Measurements from ENCODE around the gene FBN2. TPM values are rescaled to one million over a fixed set of nuclear protein-coding genes. Genes with fewer than 3 reads are reported as not detected.
A peak's percentile ranks its signal among the peaks of the same experiment; 100 is the strongest.

FBN2 gene
- total and polyA plus RNA-seq, 12 donors: 2.9 to 28.9 (median 13.5) TPM

DNA sequence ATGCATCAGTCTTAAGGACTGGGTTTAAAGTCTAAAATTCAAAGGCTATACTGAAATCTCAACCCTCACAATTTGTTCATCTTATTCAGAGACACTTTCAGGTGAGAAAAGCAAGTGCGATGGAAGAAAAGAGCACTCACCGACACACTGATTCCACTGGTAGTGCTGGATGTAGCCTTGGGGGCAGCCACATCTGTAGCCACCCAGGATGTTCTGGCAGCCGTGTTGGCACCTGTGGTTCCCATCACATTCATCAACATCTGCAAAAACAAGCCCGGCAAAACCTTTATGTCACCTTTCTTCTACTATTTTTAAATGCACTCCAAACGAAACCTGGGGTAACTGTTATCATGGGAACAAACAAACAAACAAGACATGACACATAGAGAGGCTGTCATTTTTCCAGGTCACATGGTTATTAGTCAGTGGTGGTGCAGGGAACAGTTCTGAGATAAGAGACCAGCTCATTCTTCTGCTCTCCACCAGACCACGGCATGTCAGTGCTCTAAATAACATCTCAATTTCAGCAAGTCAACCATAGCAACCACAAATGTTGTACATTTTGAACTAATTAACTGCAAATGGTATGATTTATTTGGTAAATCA is 266.1 kb downstream of the FBN2 start:
- peaks cover 0 to 6% (median 0%) of the 10 kb centered on the region in 9 donors for H3K36me3 ChIP-seq
- H3K27ac ChIP-seq: peak overlapping the region in 7 of 10 donors; percentile 25 to 75 (median 54)
- H3K4me3 ChIP-seq: peak overlapping the region in 8 of 10 donors; percentile 5 to 46 (median 29)
- DNase-seq (peak in 1 of 2 donors; percentile 58), ATAC-seq (peak; percentile 87 to 100 (median 97))
- intact Hi-C loops (cut with DNase I): loop anchor here in 1 of 10 donors (5.0 kb wide), 1 partner anchor 220 kb away; no protein-coding TSS in a partner anchor
- peaks cover 0 to 3% (median 0%) of the 10 kb centered on the region in 9 donors for H3K4me1 ChIP-seq
- H3K9me3 ChIP-seq: peaks cover 0 to 6% (median 0%) of the 10 kb centered on the region in 11 donors
- TF ChIP-seq, protein P1, sequence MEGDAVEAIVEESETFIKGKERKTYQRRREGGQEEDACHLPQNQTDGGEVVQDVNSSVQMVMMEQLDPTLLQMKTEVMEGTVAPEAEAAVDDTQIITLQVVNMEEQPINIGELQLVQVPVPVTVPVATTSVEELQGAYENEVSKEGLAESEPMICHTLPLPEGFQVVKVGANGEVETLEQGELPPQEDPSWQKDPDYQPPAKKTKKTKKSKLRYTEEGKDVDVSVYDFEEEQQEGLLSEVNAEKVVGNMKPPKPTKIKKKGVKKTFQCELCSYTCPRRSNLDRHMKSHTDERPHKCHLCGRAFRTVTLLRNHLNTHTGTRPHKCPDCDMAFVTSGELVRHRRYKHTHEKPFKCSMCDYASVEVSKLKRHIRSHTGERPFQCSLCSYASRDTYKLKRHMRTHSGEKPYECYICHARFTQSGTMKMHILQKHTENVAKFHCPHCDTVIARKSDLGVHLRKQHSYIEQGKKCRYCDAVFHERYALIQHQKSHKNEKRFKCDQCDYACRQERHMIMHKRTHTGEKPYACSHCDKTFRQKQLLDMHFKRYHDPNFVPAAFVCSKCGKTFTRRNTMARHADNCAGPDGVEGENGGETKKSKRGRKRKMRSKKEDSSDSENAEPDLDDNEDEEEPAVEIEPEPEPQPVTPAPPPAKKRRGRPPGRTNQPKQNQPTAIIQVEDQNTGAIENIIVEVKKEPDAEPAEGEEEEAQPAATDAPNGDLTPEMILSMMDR (IDR thresholded peaks at IDR 0.05): no peak
- 39 to 45% methylated on average over 6 of the region's 6 CpGs for WGBS, 2 donors
- H3K27me3 ChIP-seq: no peaks in the 10 kb centered on the region

DNA sequence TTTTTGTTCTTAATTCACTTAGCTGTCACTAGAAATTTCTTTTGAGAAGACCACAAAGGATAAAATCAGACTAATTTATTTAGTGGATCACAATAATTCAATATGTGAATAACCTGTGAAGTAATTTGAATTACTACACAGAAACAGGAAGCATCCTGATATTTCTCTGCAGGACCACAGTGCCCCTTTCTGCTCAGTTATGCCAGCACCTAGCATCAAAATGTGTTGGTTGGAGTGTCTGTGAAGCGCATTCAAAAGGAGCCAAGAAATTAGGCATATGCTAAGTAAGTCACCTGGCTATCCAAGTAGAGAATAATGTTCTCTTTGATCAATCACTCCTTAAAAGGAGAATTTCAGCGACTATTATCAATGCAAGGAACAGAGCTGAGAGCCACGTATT is 267.0 kb downstream of the FBN2 start:
- H3K4me3 ChIP-seq: peak overlapping the region in 7 of 10 donors; percentile 19 to 46 (median 32)
- no peak for DNase-seq
- TF ChIP-seq, protein P1 (IDR thresholded peaks at IDR 0.05): no peak
- H3K9me3 ChIP-seq: peaks cover 0 to 6% (median 0%) of the 10 kb centered on the region in 11 donors
- ATAC-seq: peak in 4 of 8 donors; percentile 55 to 57 (median 56)
- intact Hi-C loops (cut with DNase I): loop anchor here in 1 of 10 donors (5.0 kb wide), 1 partner anchor 221 kb away; no protein-coding TSS in a partner anchor
- WGBS, 2 donors: 66 to 73% methylated on average over 3 of the region's 3 CpGs
- peaks cover 0 to 6% (median 0%) of the 10 kb centered on the region in 9 donors for H3K36me3 ChIP-seq
- peaks cover 0 to 3% (median 0%) of the 10 kb centered on the region in 9 donors for H3K4me1 ChIP-seq
- H3K27ac ChIP-seq: peak overlapping the region in 6 of 10 donors; percentile 25 to 75 (median 54)
- no peaks in the 10 kb centered on the region for H3K27me3 ChIP-seq

GRCh38 chr5:128264564-128265360 is 273.3 kb downstream of the FBN2 start:
- DNase-seq (no peak), ATAC-seq (peak in 4 of 8 donors; percentile 25 to 61 (median 58))
- Histone ChIP-seq H3K27ac (peak overlapping the region in 4 of 10 donors; percentile 1 to 35 (median 11)), H3K27me3 (no peaks in the 10 kb centered on the region), H3K36me3 (peaks cover 0 to 21% (median 0%) of the 10 kb centered on the region in 9 donors), H3K4me1 (peaks cover 4 to 21% (median 11%) of the 10 kb centered on the region in 9 donors), H3K9me3 (peaks cover 0 to 6% (median 0%) of the 10 kb centered on the region in 11 donors), H3K4me3 (no peak overlapping the region)
- 30 to 43% methylated on average over 3 of the region's 3 CpGs for WGBS, 2 donors
- TF ChIP-seq, protein P1 (IDR thresholded peaks at IDR 0.05): peak in 3 of 9 donors; percentile 6 to 10 (median 8)
- intact Hi-C loops (cut with DNase I): no loop called here

- H3K4me1 ChIP-seq: peaks cover 4 to 28% (median 11%) of the 10 kb centered on the region in 9 donors
- intact Hi-C loops (cut with DNase I): no loop called here
- peaks cover 0 to 6% (median 0%) of the 10 kb centered on the region in 11 donors for H3K9me3 ChIP-seq
- TF ChIP-seq, protein P1 (IDR thresholded peaks at IDR 0.05): no peak
- 64 to 69% methylated on average over 12 of the region's 12 CpGs for WGBS, 2 donors
- peak in 1 of 2 donors; percentile 30 for DNase-seq
- H3K36me3 ChIP-seq: peaks cover 0 to 30% (median 0%) of the 10 kb centered on the region in 9 donors
- H3K27me3 ChIP-seq: no peaks in the 10 kb centered on the region
- peak in 4 of 8 donors; percentile 12 to 62 (median 30) for ATAC-seq
- peak overlapping the region in 2 of 10 donors; percentile 4 to 14 for H3K4me3 ChIP-seq
- peak overlapping the region in 1 of 10 donors; percentile 36 for H3K27ac ChIP-seq
These were observed 274.7 kb downstream of the FBN2 start for GRCh38 chr5:128263357-128263756.

Measured in heart right ventricle (tissue), 16 donors.